HepG2 (cell line): ENCODE measurements around the gene PDGFB. TPM values are rescaled to one million over a fixed set of nuclear protein-coding genes. Genes with fewer than 3 reads are reported as not detected.
A peak's percentile ranks its signal among the peaks of the same experiment; 100 is the strongest.

Experiments used
- ARHGAP35 ChIP-seq: sonication (generic); formaldehyde crosslinking; IDR thresholded peaks from 2 replicates; pipeline ENCODE4 v1.9.0; 2022; ENCODE audit warnings: mild to moderate bottlenecking, inconsistent platforms, moderate library complexity, missing genetic modification reagents, borderline replicate concordance
- CBX2 ChIP-seq, 2 experiments: fragments of 200-600 bp in 1 of 2; sonication (generic); formaldehyde crosslinking in 1 of 2; IDR thresholded peaks; 2 replicates each; pipeline versions ENCODE4 v1.7.0 to v1.8.1; 2018 to 2022; ENCODE audit warnings: low read depth in 2 of 2, low read length in 1 of 2, mild to moderate bottlenecking in 1 of 2, missing genetic modification reagents in 1 of 2
- DNMT1 ChIP-seq: sonication (generic); formaldehyde crosslinking; IDR thresholded peaks from 2 replicates; pipeline ENCODE4 v1.5.1; 2020; ENCODE audit warnings: mild to moderate bottlenecking, missing genetic modification reagents
- FIP1L1 ChIP-seq: fragments of 200-400 bp; formaldehyde crosslinking; IDR thresholded peaks from 2 replicates; pipeline ENCODE4 v1.6.1; 2018; ENCODE audit warnings: low read depth, mild to moderate bottlenecking, low read length, moderate library complexity, borderline replicate concordance; ENCODE audit not compliant: insufficient read depth
- FOXP1 ChIP-seq, 2 experiments: fragments of 450-650 bp in 1 of 2; IDR thresholded peaks; 2 replicates each; pipeline ENCODE4 v1.6.1; 2017 to 2018; ENCODE audit warnings: antibody characterized with exemption in 1 of 2
- HES4 ChIP-seq: sonication (generic); formaldehyde crosslinking; IDR thresholded peaks from 2 replicates; pipeline ENCODE4 v1.9.0; 2021; ENCODE audit warnings: mild to moderate bottlenecking, missing genetic modification reagents, borderline replicate concordance
- JARID2 ChIP-seq: sonication (generic); formaldehyde crosslinking; IDR thresholded peaks from 2 replicates; pipeline ENCODE4 v1.8.1; 2023; ENCODE audit warnings: missing genetic modification reagents, inconsistent platforms; ENCODE audit not compliant: insufficient replicate concordance
- MBD4 ChIP-seq: IDR thresholded peaks from 2 replicates; pipeline ENCODE4 v1.6.1; 2012; ENCODE audit warnings: low read length, inconsistent platforms, borderline replicate concordance
- NONO ChIP-seq, 2 experiments: fragments of 450-650 bp in 1 of 2; sonication (generic) in 1 of 2; formaldehyde crosslinking in 1 of 2; IDR thresholded peaks in 1 of 2; conservative IDR thresholded peaks in 1 of 2; 2 replicates each; pipeline versions ENCODE4 v1.6.1 to v1.8.0; 2017 to 2022; ENCODE audit warnings: mild to moderate bottlenecking in 1 of 2, missing genetic modification reagents in 1 of 2, moderate library complexity in 1 of 2
- TFDP1 ChIP-seq: IDR thresholded peaks from 2 replicates; pipeline ENCODE4 v1.6.1; 2016; ENCODE audit warnings: missing compliant biosample characterization, missing genetic modification reagents, borderline replicate concordance
- USF2 ChIP-seq, 2 experiments: sonication (generic) in 1 of 2; formaldehyde crosslinking in 1 of 2; IDR thresholded peaks; 2 replicates each; pipeline versions ENCODE4 v1.5.1 to v1.6.1; 2011 to 2020; ENCODE audit warnings: borderline replicate concordance in 1 of 2, low read depth in 1 of 2, low read length in 1 of 2, mild to moderate bottlenecking in 1 of 2, missing genetic modification reagents in 1 of 2, moderate library complexity in 1 of 2
- YY1 ChIP-seq: IDR thresholded peaks from 2 replicates; pipeline ENCODE4 v1.6.1; 2011; ENCODE audit warnings: low read length, low read depth, moderate library complexity, mild to moderate bottlenecking; ENCODE audit not compliant: insufficient read depth, insufficient replicate concordance
- ZNF282 ChIP-seq: fragments of 450-650 bp; IDR thresholded peaks from 2 replicates; pipeline ENCODE4 v1.6.1; 2018; ENCODE audit not compliant: partially characterized antibody
- ZNF3 ChIP-seq: IDR thresholded peaks from 2 replicates; pipeline ENCODE4 v1.7.0; 2017; ENCODE audit warnings: inconsistent platforms
- ZNF331 ChIP-seq: sonication (generic); formaldehyde crosslinking; IDR thresholded peaks from 2 replicates; pipeline ENCODE4 v1.4.0; 2020; ENCODE audit warnings: missing genetic modification reagents
- ZNF33A ChIP-seq: sonication (generic); formaldehyde crosslinking; IDR thresholded peaks from 2 replicates; pipeline ENCODE4 v1.5.1; 2020; ENCODE audit warnings: missing genetic modification reagents, mild to moderate bottlenecking, moderate library complexity, borderline replicate concordance
- ZNF547 ChIP-seq: sonication (generic); formaldehyde crosslinking; IDR thresholded peaks from 2 replicates; pipeline ENCODE4 v1.5.1; 2020; ENCODE audit warnings: mild to moderate bottlenecking, missing genetic modification reagents
- ZNF703 ChIP-seq: sonication (generic); formaldehyde crosslinking; IDR thresholded peaks from 2 replicates; pipeline ENCODE4 v1.5.1; 2020; ENCODE audit warnings: missing genetic modification reagents, mild to moderate bottlenecking, moderate library complexity, borderline replicate concordance
- polyA plus RNA-seq, 8 experiments: library from polyadenylated mRNA; depleted of rRNA in 3 of 8; stranded (reverse) in 7 of 8; unstranded in 1 of 8; fragments of >200 nt; fragmentation: Illumina TruSeq in 4 of 8; extraction: Trizol in 4 of 8; gene quantifications; 2 replicates each; pipeline versions ENCODE4 v1.2.1 to v1.2.3, GENCODE V29; 2011 to 2016; ENCODE audit warnings: low read depth in 4 of 8, missing spikeins in 1 of 8, mixed read lengths in 1 of 8; ENCODE audit not compliant: insufficient read depth in 1 of 8
- total RNA-seq, 5 experiments: library from RNA; depleted of rRNA; stranded (reverse); fragments of >200 nt; fragmentation: Illumina TruSeq; extraction: Trizol; gene quantifications; 2 replicates each; pipeline ENCODE4 v1.2.3, GENCODE V29; 2016; ENCODE audit warnings: low read depth in 1 of 5
- TF ChIP-seq, protein P1 (sequence below): sonication (generic); formaldehyde crosslinking; IDR thresholded peaks from 2 replicates; pipeline ENCODE4 v1.8.1; 2022; ENCODE audit warnings: low read depth, mild to moderate bottlenecking, missing genetic modification reagents

The PDGFB gene
- total and polyA plus RNA-seq, 2 of the 13 experiments (the other 11 are each of a cell fraction or from before 2014, with no cell fraction given) = 1.4 to 10.1 TPM

DNA sequence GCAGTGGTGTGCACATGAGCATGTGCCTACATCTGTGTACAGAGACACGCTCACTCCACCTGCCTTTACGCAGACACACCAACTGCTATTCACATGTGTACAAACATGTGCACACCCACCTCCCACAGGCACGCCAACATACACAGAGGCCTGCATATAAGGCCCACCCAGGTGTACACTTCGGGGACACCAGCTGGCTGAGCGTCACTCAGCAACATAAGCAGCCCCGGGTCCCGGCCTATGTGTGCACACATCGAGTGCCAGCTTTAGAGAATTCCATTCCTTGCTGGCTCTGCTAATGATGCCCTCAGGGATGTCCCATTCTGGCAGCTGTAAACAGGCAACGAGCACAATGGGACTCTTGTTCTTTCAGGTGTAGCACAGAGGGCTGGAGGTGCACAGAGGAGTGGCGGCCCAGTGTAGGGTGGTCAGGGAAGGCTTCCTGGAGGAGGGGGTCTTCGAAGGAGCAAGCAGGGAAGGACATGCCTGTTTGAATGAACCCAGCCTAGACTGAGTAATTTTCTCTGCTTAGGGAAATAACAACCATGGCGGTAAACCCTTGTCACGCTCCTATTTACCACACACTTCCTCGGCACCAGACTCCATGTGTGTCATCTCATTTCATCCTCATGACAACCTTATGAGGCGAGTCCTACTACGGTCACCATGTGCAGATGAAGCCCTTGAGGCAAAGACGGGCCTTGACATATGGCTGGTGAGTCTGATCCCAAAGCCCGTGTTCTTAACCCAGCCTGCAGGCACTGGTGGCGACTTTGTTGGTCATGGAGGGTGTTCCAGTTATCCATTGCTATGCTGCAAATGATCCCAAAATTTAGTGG, 39.6 kb upstream of the PDGFB start (continued):
- TF ChIP-seq, protein P1, sequence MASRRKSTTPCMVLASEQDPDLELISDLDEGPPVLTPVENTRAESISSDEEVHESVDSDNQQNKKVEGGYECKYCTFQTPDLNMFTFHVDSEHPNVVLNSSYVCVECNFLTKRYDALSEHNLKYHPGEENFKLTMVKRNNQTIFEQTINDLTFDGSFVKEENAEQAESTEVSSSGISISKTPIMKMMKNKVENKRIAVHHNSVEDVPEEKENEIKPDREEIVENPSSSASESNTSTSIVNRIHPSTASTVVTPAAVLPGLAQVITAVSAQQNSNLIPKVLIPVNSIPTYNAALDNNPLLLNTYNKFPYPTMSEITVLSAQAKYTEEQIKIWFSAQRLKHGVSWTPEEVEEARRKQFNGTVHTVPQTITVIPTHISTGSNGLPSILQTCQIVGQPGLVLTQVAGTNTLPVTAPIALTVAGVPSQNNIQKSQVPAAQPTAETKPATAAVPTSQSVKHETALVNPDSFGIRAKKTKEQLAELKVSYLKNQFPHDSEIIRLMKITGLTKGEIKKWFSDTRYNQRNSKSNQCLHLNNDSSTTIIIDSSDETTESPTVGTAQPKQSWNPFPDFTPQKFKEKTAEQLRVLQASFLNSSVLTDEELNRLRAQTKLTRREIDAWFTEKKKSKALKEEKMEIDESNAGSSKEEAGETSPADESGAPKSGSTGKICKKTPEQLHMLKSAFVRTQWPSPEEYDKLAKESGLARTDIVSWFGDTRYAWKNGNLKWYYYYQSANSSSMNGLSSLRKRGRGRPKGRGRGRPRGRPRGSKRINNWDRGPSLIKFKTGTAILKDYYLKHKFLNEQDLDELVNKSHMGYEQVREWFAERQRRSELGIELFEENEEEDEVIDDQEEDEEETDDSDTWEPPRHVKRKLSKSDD = no peak
- no peak for TF ChIP-seq JARID2 (CRISPR knock-in tag)
- TF ChIP-seq TFDP1 = no peak
- TF ChIP-seq ZNF33A = no peak
- TF ChIP-seq DNMT1 (CRISPR knock-in tag) = no peak
- no peak for TF ChIP-seq ZNF703 (CRISPR knock-in tag)
- no peak for TF ChIP-seq FOXP1 (IDR thresholded peaks at IDR 0.05)
- peak; percentile 28; the same call in 1 of the 2 replicates for TF ChIP-seq FOXP1 (CRISPR knock-in tag; IDR thresholded peaks at IDR 0.05)
- no peak for TF ChIP-seq MBD4
- no peak for TF ChIP-seq USF2 (IDR thresholded peaks at IDR 0.05; ENCODE audit: low read depth, low read length)
- no peak for TF ChIP-seq USF2 (CRISPR knock-in tag; IDR thresholded peaks at IDR 0.05; ENCODE audit: borderline replicate concordance)
- no peak for TF ChIP-seq NONO (IDR thresholded peaks at IDR 0.05)
- no peak for TF ChIP-seq NONO (CRISPR knock-in tag; conservative IDR thresholded peaks at IDR 0.05)
- no peak for TF ChIP-seq HES4
- no peak for TF ChIP-seq FIP1L1
- no peak for TF ChIP-seq ZNF3
- no peak for TF ChIP-seq ZNF547 (CRISPR knock-in tag)
- TF ChIP-seq CBX2 (IDR thresholded peaks at IDR 0.05; ENCODE audit: low read depth, low read length) = no peak
- no peak for TF ChIP-seq CBX2 (CRISPR knock-in tag; IDR thresholded peaks at IDR 0.05; ENCODE audit: low read depth)
- TF ChIP-seq ZNF331 (CRISPR knock-in tag) = no peak
- TF ChIP-seq ARHGAP35 (CRISPR knock-in tag) = no peak
- TF ChIP-seq YY1 = no peak
- no peak for TF ChIP-seq ZNF282
